GM12874 (cell line): ENCODE data around the gene PPIP5K1.

ENCODE experiments used
- TF ChIP-seq, protein P1 (sequence below): IDR thresholded peaks from 2 replicates; pipeline ENCODE4 v1.5.1; 2011; ENCODE audit warnings: low read depth, mild to moderate bottlenecking, control low read depth, low read length, moderate library complexity; ENCODE audit not compliant: insufficient read depth

The PPIP5K1 gene

DNA sequence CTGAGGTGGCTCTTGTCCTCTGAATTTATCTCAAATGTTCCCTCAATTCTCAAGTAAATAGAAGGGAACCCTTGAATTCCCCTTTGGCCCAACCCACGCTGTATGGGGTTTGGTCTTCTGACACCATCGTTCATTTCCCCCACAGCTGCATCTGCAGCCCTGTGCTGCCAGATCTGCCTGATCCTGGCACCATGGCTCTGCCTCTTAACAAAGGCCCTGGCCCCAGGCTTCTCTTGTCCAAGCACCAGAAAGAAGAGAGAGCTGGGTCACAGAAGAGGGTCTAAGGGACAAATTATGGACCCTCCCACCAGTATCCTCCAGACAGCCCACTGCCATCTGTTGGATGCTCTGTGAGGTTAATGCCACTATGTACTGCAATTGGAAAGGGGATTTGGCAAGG lies 70.8 kb downstream of the PPIP5K1 start:
- TF ChIP-seq, protein P1, sequence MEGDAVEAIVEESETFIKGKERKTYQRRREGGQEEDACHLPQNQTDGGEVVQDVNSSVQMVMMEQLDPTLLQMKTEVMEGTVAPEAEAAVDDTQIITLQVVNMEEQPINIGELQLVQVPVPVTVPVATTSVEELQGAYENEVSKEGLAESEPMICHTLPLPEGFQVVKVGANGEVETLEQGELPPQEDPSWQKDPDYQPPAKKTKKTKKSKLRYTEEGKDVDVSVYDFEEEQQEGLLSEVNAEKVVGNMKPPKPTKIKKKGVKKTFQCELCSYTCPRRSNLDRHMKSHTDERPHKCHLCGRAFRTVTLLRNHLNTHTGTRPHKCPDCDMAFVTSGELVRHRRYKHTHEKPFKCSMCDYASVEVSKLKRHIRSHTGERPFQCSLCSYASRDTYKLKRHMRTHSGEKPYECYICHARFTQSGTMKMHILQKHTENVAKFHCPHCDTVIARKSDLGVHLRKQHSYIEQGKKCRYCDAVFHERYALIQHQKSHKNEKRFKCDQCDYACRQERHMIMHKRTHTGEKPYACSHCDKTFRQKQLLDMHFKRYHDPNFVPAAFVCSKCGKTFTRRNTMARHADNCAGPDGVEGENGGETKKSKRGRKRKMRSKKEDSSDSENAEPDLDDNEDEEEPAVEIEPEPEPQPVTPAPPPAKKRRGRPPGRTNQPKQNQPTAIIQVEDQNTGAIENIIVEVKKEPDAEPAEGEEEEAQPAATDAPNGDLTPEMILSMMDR = no peak

DNA sequence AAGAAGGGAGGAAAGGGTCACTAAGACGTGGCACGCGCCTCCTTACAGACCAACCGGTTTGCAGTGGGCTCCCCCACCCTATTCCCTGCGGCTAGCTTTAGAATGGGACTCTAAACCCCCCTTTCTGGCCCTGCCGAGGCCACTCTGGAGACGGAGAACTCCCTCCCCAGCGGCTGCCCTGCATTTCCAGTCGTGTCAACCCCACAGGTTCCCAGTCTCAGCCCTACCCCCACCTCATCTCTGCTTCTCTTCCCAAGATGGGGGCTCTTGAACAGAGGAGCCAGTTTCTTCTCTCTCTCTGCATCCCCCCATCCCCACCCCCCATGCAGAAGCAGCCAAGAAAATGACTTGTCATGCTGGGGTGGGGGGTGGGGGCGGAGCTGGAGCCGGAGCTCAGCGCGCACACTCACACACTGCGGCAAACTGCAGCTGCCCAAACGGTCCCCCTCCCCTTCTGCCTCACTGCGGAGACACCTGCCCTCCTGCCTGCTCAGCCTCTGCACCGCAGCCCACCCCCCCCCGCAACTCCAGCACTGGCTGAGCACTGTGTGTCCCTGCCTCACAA lies 71.7 kb downstream of the PPIP5K1 start:
- TF ChIP-seq, protein P1 = no peak

DNA sequence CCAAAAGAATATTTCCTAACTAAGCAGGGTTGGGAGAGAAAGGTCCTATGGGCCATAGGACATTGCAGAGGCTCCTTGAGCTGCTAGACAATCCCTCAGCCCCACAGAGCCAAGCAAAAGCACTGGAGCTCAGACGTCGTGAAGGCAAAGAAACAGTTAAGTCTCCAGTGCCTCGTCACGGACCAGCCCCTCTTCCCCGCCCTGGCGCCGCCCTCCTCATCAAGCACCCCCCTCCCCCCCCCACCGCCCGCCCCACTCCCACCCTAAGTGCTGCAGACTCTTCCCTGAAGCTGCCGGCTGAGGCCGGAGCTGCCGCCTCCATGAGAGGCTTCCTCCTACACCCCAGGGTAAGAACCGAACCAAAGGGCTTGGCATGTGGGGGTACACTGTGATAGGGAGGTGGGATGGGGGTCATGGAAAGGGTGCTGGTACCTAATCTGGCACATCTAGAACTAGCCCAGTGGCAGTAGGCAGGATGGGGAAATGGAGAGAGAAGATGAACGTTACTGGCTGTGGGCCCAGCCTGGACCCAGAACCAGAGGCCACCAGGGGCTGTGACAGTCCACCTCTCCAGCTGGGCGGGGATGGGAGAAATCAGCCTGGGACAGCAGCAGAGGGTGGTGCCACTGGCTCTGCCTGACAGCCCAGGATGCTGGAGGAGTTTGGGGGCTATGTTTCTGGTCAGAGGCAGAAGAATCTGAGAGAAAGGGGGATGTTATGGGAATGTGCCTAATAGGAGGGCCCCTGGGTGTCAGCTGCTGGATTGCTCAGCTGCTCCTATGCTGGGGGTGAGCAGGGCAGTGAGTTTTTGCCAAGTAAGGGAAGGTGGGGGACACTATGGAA lies 72.4 kb downstream of the PPIP5K1 start, which contains the start of gene MAP1A:
MAP1A (plus strand) TSS at position 255 of the 843 bp plus-strand sequence. CDS start 3,866 bp downstream, outside the sequence.
- TF ChIP-seq, protein P1 = no peak

DNA sequence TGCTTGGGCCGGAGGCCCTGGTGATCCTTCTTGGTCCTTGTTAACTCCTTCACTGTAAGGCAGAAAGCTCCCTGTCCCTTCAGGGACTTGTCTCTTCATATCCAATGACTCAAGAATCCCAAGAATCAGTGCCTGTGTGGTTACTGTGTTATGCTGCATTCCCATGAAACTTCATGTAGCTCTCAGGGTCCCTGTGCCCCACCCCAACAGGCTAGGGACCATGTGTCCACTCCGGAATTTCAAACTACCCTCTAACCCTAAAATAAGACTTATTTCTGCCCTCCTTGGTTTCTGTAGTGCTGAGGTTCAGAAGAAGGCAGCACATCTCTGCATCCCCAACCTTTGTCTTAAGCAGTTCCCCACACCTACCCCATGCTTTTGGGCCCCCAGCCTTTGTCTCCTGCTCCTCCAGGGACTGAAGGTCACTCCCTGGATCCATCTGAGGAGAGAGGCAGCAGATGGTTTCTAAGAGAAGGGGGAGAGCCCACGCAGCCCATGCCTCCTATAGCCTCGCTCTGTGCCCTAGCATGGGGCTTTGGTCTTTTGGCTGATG lies 73.1 kb downstream of the PPIP5K1 start:
- TF ChIP-seq, protein P1 = no peak

DNA sequence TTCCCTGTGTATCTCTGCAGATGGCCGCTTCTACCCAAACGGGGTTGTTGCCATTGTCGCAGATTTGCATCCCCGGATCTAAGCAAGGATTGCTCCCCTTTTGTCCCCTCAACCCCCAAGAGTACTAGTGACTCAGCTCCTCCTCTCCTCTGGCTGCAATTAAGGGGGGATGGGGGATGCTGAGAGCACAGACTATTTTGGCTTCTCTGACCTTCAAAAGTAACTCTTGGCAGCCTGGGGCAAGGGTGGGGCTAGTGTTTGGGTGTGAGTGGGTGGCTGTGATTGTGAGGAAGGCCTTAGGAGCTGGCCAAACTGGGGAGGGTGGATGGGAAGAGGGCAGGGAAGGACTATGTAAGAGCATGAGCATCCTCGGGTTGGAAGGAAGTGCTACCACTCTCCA lies 73.8 kb downstream of the PPIP5K1 start:
- TF ChIP-seq, protein P1 = no peak

DNA sequence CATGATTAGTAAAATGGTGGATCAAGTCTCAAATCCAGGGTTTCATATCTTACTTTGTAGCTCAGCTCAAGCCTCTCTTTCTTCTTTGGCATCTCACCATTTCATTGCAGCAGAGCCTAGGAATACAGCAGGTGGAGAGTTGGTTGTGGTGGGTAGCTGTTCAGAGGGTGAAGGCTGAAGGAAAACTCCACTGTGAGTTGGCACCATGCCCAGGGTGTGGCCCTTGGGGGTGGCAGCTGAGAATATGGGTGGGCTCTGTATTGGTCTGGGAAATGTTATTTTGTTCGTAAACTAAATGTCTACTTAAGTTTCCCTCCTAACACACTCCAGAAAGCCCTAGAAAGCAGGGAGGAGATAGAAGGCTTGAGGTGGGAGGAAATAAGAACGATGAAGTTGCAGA lies 74.3 kb downstream of the PPIP5K1 start:
- TF ChIP-seq, protein P1 = no peak

DNA sequence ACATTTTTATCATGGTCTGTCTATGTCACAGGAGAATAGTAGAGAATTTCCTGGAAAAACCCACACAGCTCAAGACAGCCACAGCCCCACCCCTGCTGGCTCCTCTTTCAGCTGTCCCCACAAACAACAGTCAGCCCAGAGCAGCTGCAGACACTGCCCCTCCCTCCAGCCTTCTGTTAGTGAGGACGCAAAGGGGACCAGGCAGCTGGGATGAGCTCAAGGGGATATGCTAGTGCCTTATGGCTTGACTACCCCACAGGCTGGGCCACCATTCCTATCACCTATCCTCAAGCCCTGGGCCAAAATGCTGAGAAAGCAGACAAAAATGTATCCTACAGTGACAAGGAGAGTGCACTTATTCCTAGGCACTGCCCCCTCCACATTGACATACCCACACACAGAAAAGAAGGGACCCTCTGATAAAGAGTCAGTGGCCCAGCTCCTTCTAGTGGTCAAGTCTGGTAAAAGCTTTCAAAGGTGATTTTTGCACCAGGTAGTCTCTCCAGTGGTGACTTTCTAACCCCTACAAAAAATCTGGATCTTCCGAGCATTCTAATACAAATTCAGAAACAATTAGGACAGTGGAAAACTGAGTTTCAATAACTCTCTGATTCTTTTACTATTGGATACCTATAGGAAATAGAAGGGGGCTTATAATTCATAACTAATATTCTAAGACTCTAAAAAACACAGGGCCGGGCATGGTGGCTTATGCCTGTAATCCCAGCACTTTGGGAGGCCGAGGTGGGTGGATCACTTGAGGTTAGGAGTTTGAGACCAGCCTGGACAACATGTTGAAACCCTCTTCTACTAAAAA lies 75.6 kb downstream of the PPIP5K1 start:
- TF ChIP-seq, protein P1 = peak; percentile 71
